Testis (tissue), 3 donors: ENCODE results near the gene C1orf52. TPM values are rescaled to one million over a fixed set of nuclear protein-coding genes. Genes with fewer than 3 reads are reported as not detected.

Experiments
- DNase-seq: peaks from one replicate; pipeline ENCODE4 v3.0.0-alpha.2; 2019
- H3K27ac ChIP-seq, 2 donors: fragments of 200-600 bp; sonication (generic); one replicate each; pipeline ENCODE4 v1.5.1; 2019
- H3K27me3 ChIP-seq: fragments of 200-600 bp; sonication (generic); one replicate; pipeline ENCODE4 v1.5.1; 2019
- H3K36me3 ChIP-seq: fragments of 200-600 bp; sonication (generic); one replicate; pipeline ENCODE4 v1.5.1; 2017; ENCODE audit warnings: low read depth; ENCODE audit errors: missing control alignments
- H3K4me1 ChIP-seq: fragments of 200-600 bp; sonication (generic); one replicate; pipeline ENCODE4 v1.5.1; 2019
- H3K4me3 ChIP-seq, 2 donors: fragments of 200-600 bp; sonication (generic); one replicate each; pipeline ENCODE4 v1.5.1; 2017 to 2019
- H3K9me3 ChIP-seq: fragments of 200-600 bp; sonication (generic); one replicate; pipeline ENCODE4 v1.5.1; 2017
- POLR2A ChIP-seq: fragments of 450-650 bp; IDR thresholded peaks from one replicate; pipeline ENCODE4 v1.6.1; 2017; ENCODE audit warnings: antibody characterized with exemption, mild to moderate bottlenecking, moderate library complexity
- WGBS, 2 donors: methylation state at CpG; one replicate each; pipeline ENCODE4 v1.1.5; 2018; 5-methylcytosine and 5-hydroxymethylcytosine counted together
- intact Hi-C: fragments of 100-400 bp; cut with DNase I; formaldehyde crosslinking; loops from one replicate; pipeline ENCODE4 v1.15.1; 2023; ENCODE audit warnings: low total_unique reads
- polyA plus RNA-seq: library from polyadenylated mRNA; stranded (reverse); fragments of 350-450 nt; fragmentation: Illumina TruSeq; extraction: RNeasy Lipid Tissue Mini Kit (QIAGEN cat#74804); gene quantifications from one replicate; pipeline ENCODE4 v1.2.3, GENCODE V29; 2014; ENCODE audit warnings: low read depth, low replicate concordance; ENCODE audit not compliant: insufficient read depth
- total RNA-seq, 2 donors: library from RNA; depleted of rRNA; stranded (reverse); fragments of >200 nt; gene quantifications; one replicate each; pipeline ENCODE4 v1.2.3, GENCODE V29; 2016
- TF ChIP-seq, protein P1 (sequence below), 3 experiments: fragments of 450-650 bp in 2 of 3; fragments of 200-600 bp in 1 of 3; sonication (generic) in 1 of 3; IDR thresholded peaks; one replicate each; pipeline ENCODE4 v1.5.1; 2016 to 2019; ENCODE audit warnings: antibody characterized with exemption in 3 of 3, mild to moderate bottlenecking in 2 of 3, moderate library complexity in 1 of 3

C1orf52 gene
- total and polyA plus RNA-seq, 3 donors from 2014 or later: 34.0 to 40.3 (median 37.9) TPM

DNA sequence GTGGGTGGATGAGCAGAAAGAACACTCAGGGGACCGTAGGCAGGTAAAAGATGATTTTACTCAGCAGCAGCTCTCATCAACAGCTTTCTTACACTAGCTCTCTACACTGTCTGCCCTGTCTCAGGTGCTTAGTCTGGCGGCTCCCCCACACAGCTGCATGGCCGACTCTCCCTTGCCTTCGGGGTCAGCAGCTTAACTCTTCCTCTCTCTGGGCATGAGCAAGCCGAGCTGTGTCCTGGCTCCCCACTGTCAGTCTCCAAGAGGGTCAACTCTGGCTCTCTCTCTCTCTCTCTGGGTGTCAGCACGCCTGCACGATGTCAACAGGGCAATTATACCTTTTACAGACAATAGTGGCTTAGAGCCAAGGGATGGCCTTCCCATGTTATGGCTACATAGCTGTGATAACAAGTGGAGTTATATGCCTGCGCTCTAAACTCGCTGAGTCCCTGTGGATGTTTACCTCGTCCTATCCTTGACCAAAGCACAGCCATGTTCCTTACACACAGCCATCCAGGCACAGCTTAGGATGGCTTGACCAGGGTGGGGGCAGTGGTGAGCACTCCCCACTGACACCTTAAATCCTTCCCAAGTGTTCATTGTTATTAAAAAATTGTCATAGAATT lies 20.1 kb upstream of the C1orf52 start:
- H3K27ac ChIP-seq: no peak overlapping the region
- no peaks in the 10 kb centered on the region for H3K36me3 ChIP-seq
- WGBS, 2 donors: 59 to 61% methylated on average over 10 of the region's 10 CpGs
- intact Hi-C loops: no loop called here
- H3K4me3 ChIP-seq: no peak overlapping the region
- no peak for TF ChIP-seq POLR2A
- TF ChIP-seq, protein P1, sequence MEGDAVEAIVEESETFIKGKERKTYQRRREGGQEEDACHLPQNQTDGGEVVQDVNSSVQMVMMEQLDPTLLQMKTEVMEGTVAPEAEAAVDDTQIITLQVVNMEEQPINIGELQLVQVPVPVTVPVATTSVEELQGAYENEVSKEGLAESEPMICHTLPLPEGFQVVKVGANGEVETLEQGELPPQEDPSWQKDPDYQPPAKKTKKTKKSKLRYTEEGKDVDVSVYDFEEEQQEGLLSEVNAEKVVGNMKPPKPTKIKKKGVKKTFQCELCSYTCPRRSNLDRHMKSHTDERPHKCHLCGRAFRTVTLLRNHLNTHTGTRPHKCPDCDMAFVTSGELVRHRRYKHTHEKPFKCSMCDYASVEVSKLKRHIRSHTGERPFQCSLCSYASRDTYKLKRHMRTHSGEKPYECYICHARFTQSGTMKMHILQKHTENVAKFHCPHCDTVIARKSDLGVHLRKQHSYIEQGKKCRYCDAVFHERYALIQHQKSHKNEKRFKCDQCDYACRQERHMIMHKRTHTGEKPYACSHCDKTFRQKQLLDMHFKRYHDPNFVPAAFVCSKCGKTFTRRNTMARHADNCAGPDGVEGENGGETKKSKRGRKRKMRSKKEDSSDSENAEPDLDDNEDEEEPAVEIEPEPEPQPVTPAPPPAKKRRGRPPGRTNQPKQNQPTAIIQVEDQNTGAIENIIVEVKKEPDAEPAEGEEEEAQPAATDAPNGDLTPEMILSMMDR (IDR thresholded peaks at IDR 0.05): no peak
- no peaks in the 10 kb centered on the region for H3K27me3 ChIP-seq
- peaks cover 16% of the 10 kb centered on the region for H3K4me1 ChIP-seq
- no peaks in the 10 kb centered on the region for H3K9me3 ChIP-seq
- DNase-seq: no peak

DNA sequence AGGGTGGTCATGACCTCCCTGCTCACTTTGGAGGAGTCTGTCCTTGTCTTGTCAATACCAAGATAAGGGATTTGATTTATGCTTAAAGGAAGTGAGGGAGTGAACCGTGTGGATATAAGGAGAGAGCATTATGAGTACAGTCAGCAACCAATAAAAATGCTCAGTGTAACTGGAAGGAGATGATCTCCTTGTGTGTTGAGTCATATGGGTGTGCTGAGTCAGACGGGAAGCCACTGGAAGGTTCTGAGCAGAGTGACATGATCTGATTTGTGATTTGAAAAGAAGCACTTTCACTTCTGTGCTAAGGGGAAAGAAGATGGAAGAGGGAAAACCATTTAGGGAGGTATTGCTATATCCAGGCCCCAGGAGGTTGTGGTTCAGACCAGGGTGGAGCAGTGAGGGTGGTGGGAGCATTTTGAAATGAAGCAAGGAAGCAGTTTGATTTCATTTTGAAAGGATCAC lies 19.4 kb upstream of the C1orf52 start:
- WGBS, 2 donors: 28 to 49% methylated on average over 2 of the region's 2 CpGs
- H3K4me1 ChIP-seq: peaks cover 21% of the 10 kb centered on the region
- H3K36me3 ChIP-seq: no peaks in the 10 kb centered on the region
- H3K27me3 ChIP-seq: no peaks in the 10 kb centered on the region
- TF ChIP-seq POLR2A: no peak
- TF ChIP-seq, protein P1 (IDR thresholded peaks at IDR 0.05): no peak
- intact Hi-C loops: no loop called here
- H3K4me3 ChIP-seq: no peak overlapping the region
- peak; percentile 49 for DNase-seq
- peak overlapping the region in 1 of 2 donors; percentile 38 for H3K27ac ChIP-seq
- no peaks in the 10 kb centered on the region for H3K9me3 ChIP-seq

DNA sequence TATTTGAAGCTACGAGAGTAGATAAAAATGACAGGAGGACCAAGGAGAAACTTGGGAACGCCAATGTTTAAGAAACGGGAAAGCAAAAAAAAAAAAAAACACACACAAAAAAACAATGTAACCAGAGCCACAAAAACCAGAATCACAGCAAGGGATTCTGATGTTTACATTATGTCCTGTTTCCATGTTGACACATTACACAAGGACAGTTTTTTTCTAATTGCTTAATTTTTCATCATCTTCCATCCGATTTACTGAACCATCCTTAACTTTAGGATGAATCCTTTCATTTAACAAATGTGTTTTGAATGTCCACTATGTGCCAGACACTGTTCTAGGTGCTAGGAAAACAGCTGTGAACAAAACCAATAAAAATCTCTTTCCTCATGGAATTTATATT lies 18.3 kb upstream of the C1orf52 start:
- peaks cover 26% of the 10 kb centered on the region for H3K4me1 ChIP-seq

DNA sequence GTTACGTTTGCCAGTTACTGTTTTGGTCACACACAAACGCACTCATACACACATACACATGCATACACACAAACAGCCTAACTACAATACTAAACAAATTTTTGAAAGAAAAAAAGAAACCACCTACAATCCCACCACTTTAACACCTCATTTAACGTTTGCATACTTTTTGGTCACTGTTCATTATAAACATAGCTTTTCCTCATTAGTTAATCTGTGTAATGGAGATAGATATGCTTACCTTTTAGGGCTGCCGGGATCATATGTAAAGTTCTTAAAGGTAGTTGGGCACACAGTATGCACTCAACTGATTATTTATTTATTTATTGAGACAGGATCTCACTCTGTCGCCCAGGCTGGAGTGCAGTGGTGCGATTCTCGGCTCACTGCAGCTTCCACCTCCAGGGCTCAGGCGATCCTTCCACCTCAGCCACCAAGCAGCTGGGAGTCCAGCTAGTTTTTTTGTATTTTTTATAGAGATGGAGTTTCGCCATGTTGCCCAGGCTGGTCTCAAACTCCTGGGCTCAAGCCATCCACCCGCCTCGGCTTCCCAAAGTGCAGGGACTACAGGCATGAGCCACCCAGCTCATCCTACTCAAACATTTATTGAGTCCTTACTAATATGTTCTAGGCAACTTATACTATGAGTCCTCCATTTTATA lies 17.6 kb upstream of the C1orf52 start:
- Histone ChIP-seq H3K9me3 (no peaks in the 10 kb centered on the region), H3K27ac (peak overlapping the region; percentile 95 to 99), H3K36me3 (no peaks in the 10 kb centered on the region), H3K4me3 (peak overlapping the region; percentile 83 to 99), H3K4me1 (peaks cover 26% of the 10 kb centered on the region), H3K27me3 (no peaks in the 10 kb centered on the region)
- TF ChIP-seq, protein P1 (IDR thresholded peaks at IDR 0.05): no peak
- no peak for TF ChIP-seq POLR2A
- no peak for DNase-seq
- 48 to 54% methylated on average over 11 of the region's 11 CpGs for whole genome bisulfite sequencing, 2 donors
- intact Hi-C loops: no loop called here

More for the DNA sequence above, 18.3 kb upstream of the C1orf52 start:
- no peak overlapping the region for H3K27ac ChIP-seq
- no peak for TF ChIP-seq POLR2A
- TF ChIP-seq, protein P1 (IDR thresholded peaks at IDR 0.05): no peak
- no peaks in the 10 kb centered on the region for H3K36me3 ChIP-seq
- H3K4me3 ChIP-seq: no peak overlapping the region
- DNase-seq: no peak
- no peaks in the 10 kb centered on the region for H3K9me3 ChIP-seq
- intact Hi-C loops: no loop called here
- H3K27me3 ChIP-seq: no peaks in the 10 kb centered on the region
- 56 to 79% methylated on average over 4 of the region's 4 CpGs for WGBS, 2 donors
